Caco-2 (cell line): ENCODE measurements around the gene IRAK3. TPM values are rescaled to one million over a fixed set of nuclear protein-coding genes. Genes with fewer than 3 reads are reported as not detected.

Source experiments
- BruUV-seq: library from RNA; stranded (reverse); fragments of 400-500 nt; replicated peaks from 2 replicates; lab custom pipeline; 2021; lab: Mats Ljungman, UMichigan
- CTCF ChIA-PET: fragments of 300-600 bp; sonication (Branson Sonifier 250); formaldehyde crosslinking; loops from one replicate; lab custom pipeline; 2022; ENCODE audit warnings: antibody characterized with exemption; lab: Charles Lee
- POLR2A ChIA-PET: fragments of 300-600 bp; sonication (Branson Sonifier 250); formaldehyde crosslinking; loops from one replicate; lab custom pipeline; 2022; ENCODE audit warnings: antibody characterized with exemption; lab: Charles Lee
- DNase-seq, 2 experiments: peaks; one replicate each; pipeline versions ENCODE4 v3.0.0 to v3.0.0-alpha.2; 2020 to 2022
- H3K27me3 ChIP-seq: replicated peaks from 2 replicates; pipeline ENCODE4 v1.6.0; 2011; ENCODE audit warnings: low read length; ENCODE audit not compliant: control insufficient read depth, insufficient read depth
- H3K36me3 ChIP-seq: 2 replicates; pipeline ENCODE4 v1.5.1; 2011; ENCODE audit warnings: low read length; ENCODE audit not compliant: control insufficient read depth, insufficient read depth
- H3K4me1 ChIP-seq: fragments of 250-450 bp; sonication (Bioruptor Pico); 2 replicates; pipeline ENCODE4 v1.5.1; 2020; ENCODE audit warnings: mild to moderate bottlenecking
- H3K4me3 ChIP-seq: 2 replicates; pipeline ENCODE4 v1.5.1; 2011; ENCODE audit warnings: low read depth, mild to moderate bottlenecking, control low read depth, low read length
- H3K9me3 ChIP-seq: fragments of 250-450 bp; sonication (Bioruptor Pico); 2 replicates; pipeline ENCODE4 v1.5.1; 2020; ENCODE audit warnings: mild to moderate bottlenecking, moderate library complexity
- H3K27ac Mint-ChIP-seq: one replicate; pipeline ENCODE4 v1.8.0; 2022; ENCODE audit warnings: mixed read lengths; ENCODE audit not compliant: unreplicated experiment
- H3K27me3 Mint-ChIP-seq: one replicate; pipeline ENCODE4 v1.8.0; 2022; ENCODE audit warnings: mixed read lengths; ENCODE audit not compliant: insufficient read depth, unreplicated experiment
- H3K36me3 Mint-ChIP-seq: one replicate; pipeline ENCODE4 v1.8.0; 2022; ENCODE audit warnings: mild to moderate bottlenecking, mixed read lengths; ENCODE audit not compliant: insufficient read depth, unreplicated experiment
- H3K4me1 Mint-ChIP-seq: one replicate; pipeline ENCODE4 v1.8.0; 2022; ENCODE audit warnings: low read depth, mixed read lengths; ENCODE audit not compliant: unreplicated experiment
- H3K4me3 Mint-ChIP-seq: one replicate; pipeline ENCODE4 v1.8.0; 2022; ENCODE audit warnings: mild to moderate bottlenecking, moderate library complexity, mixed read lengths; ENCODE audit not compliant: unreplicated experiment
- H3K9me3 Mint-ChIP-seq: one replicate; pipeline ENCODE4 v1.8.0; 2022; ENCODE audit warnings: mixed read lengths; ENCODE audit not compliant: unreplicated experiment
- CTCF ChIP-seq, 2 experiments: fragments of 200-600 bp in 1 of 2; IDR thresholded peaks; 1 replicate in 1 of 2; 2 replicates in 1 of 2; pipeline versions ENCODE4 v1.5.1 to v1.8.0; 2011 to 2022; ENCODE audit warnings: antibody characterized with exemption in 1 of 2, control low read depth in 1 of 2, inconsistent platforms in 1 of 2, low read depth in 1 of 2, low read length in 1 of 2, mild to moderate bottlenecking in 1 of 2, moderate library complexity in 1 of 2; ENCODE audit not compliant: insufficient read depth in 1 of 2, severe bottlenecking in 1 of 2, unreplicated experiment in 1 of 2
- intact Hi-C: fragments of 100-400 bp; cut with micrococcal nuclease; formaldehyde crosslinking; loops from one replicate; pipeline ENCODE4 v1.10.0; 2022; ENCODE audit not compliant: unreplicated experiment
- total RNA-seq: library from RNA; stranded (reverse); gene quantifications from 2 replicates; pipeline ENCODE4 v1.2.3, GENCODE V29; 2022

The IRAK3 gene
- total RNA-seq, 1 experiment from 2014 or later = not detected

GRCh38 chr12:66189889-66190288 lies 875 bp downstream of the IRAK3 start:
- no peak for TF ChIP-seq CTCF (IDR thresholded peaks at IDR 0.05; ENCODE audit: insufficient read depth in 1 of 2, low read depth in 1 of 2, low read length in 1 of 2, severe bottlenecking in 1 of 2, unreplicated experiment in 1 of 2)
- no peak for DNase-seq
- Mint-ChIP-seq H3K36me3 (no peaks in the 10 kb centered on the region), H3K27ac (no peak overlapping the region), H3K4me3 (no peak overlapping the region), H3K27me3 (peaks cover 4% of the 10 kb centered on the region), H3K4me1 (no peaks in the 10 kb centered on the region), H3K9me3 (peaks cover 2% of the 10 kb centered on the region)
- intact Hi-C loops = no loop called here
- H3K4me1 ChIP-seq = no peaks in the 10 kb centered on the region
- no TSS peak for BruUV-seq
- no peaks in the 10 kb centered on the region for H3K9me3 ChIP-seq
- ChIA-PET POLR2A (no interaction called here), CTCF (no interaction called here)
- H3K36me3 ChIP-seq = no peaks in the 10 kb centered on the region
- no peaks in the 10 kb centered on the region for H3K27me3 ChIP-seq
- H3K4me3 ChIP-seq = no peak overlapping the region

- Histone ChIP-seq H3K4me3 (no peak overlapping the region), H3K36me3 (no peaks in the 10 kb centered on the region), H3K4me1 (no peaks in the 10 kb centered on the region), H3K9me3 (no peaks in the 10 kb centered on the region), H3K27me3 (no peaks in the 10 kb centered on the region)
- Mint-ChIP-seq H3K27ac (no peak overlapping the region), H3K36me3 (no peaks in the 10 kb centered on the region), H3K9me3 (no peaks in the 10 kb centered on the region), H3K4me1 (no peaks in the 10 kb centered on the region), H3K27me3 (peaks cover 7% of the 10 kb centered on the region), H3K4me3 (no peak overlapping the region)
- TF ChIP-seq CTCF (IDR thresholded peaks at IDR 0.05; ENCODE audit: insufficient read depth in 1 of 2, low read depth in 1 of 2, low read length in 1 of 2, severe bottlenecking in 1 of 2, unreplicated experiment in 1 of 2) = no peak
- POLR2A ChIA-PET = no interaction called here
- intact Hi-C loops = no loop called here
- DNase-seq = no peak
- CTCF ChIA-PET = interaction anchor here (0.9 kb wide), 1 partner anchor 21 kb away, joined by 4 read pairs; no protein-coding TSS in a partner anchor
- no TSS peak for BruUV-seq
Observed at GRCh38 chr12:66190519-66191370, 1.7 kb downstream of the IRAK3 start.

GRCh38 chr12:66191547-66192126 lies 2.6 kb downstream of the IRAK3 start:
- no TSS peak for BruUV-seq
- no peak for DNase-seq
- Mint-ChIP-seq H3K36me3 (no peaks in the 10 kb centered on the region), H3K4me3 (no peak overlapping the region), H3K4me1 (no peaks in the 10 kb centered on the region), H3K27me3 (peaks cover 7% of the 10 kb centered on the region), H3K27ac (no peak overlapping the region), H3K9me3 (no peaks in the 10 kb centered on the region)
- H3K4me3 ChIP-seq = no peak overlapping the region
- no peaks in the 10 kb centered on the region for H3K4me1 ChIP-seq
- no peaks in the 10 kb centered on the region for H3K9me3 ChIP-seq
- intact Hi-C loops = no loop called here
- no peaks in the 10 kb centered on the region for H3K36me3 ChIP-seq
- POLR2A ChIA-PET = no interaction called here
- CTCF ChIA-PET = interaction anchor here (0.9 kb wide), 1 partner anchor 22 kb away, joined by 4 read pairs; no protein-coding TSS in a partner anchor
- no peak for TF ChIP-seq CTCF (IDR thresholded peaks at IDR 0.05; ENCODE audit: insufficient read depth in 1 of 2, low read depth in 1 of 2, low read length in 1 of 2, severe bottlenecking in 1 of 2, unreplicated experiment in 1 of 2)
- H3K27me3 ChIP-seq = no peaks in the 10 kb centered on the region
